SU-DHL-6 (cell line): Measurements from ENCODE around the gene RBM20.

Source experiments
- CTCF ChIP-seq: fragments of 200-600 bp; sonication (generic); IDR thresholded peaks from one replicate; pipeline ENCODE4 v1.5.1; 2017; ENCODE audit warnings: antibody characterized with exemption, mild to moderate bottlenecking, low read length, moderate library complexity; ENCODE audit not compliant: insufficient read depth, poor library complexity, severe bottlenecking
- EZH2phosphoT487 ChIP-seq: fragments of 200-600 bp; sonication (generic), shearing (Covaris generic); conservative IDR thresholded peaks from 2 replicates; pipeline ENCODE4 v1.6.1; 2018; ENCODE audit warnings: mild to moderate bottlenecking, antibody characterized with exemption, low read length, moderate library complexity, mixed read lengths

GRCh38 chr10:110825508-110825907 lies 181.4 kb downstream of the RBM20 start:
- no peak for TF ChIP-seq CTCF
- no peak for TF ChIP-seq EZH2phosphoT487
